ENCODE measurements around the gene RHOB. TPM values are rescaled to one million over a fixed set of nuclear protein-coding genes. Genes with fewer than 3 reads are reported as not detected.
A peak's percentile ranks its signal among the peaks of the same experiment; 100 is the strongest.

Gene RHOB
- total RNA-seq, 6 experiments from 2014 or later, result 185 to 656 (median 388) TPM

DNA sequence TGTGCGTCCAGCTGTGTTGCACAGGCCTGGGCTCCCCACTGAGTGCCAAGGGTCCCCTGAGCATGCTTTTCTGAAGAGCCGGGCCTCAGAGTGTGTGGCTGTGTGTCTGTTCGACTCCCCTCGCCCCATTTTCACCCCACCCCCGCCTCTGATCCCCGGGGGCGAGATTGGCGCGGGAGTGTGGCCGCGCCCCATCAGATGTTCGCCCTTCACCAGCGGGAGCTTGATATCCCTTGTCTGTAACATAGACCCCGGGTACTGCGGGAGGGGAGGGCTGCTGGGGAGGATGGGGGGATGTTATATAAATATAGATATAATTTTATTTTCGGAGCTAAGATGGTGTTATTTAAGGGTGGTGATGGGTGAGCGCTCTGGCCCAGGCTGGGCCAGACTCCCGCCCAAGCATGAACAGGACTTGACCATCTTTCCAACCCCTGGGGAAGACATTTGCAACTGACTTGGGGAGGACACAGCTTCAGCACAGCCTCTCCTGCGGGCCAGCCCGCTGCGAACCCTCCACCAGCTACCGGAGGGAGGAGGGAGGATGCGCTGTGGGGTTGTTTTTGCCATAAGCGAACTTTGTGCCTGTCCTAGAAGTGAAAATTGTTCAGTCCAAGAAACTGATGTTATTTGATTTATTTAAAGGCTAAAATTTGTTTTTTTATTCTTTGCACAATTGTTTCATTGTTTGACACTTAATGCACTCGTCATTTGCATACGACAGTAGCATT lies 1.5 kb downstream of the RHOB start:
- WGBS (ENCODE audit: insufficient coverage, low coverage, low lambda C conversion rate, missing lambda C conversion rate), result 16% methylated on average over 21 of the region's 26 CpGs
- peak overlapping the region; percentile 98 to 100 (median 99) for H3K27ac ChIP-seq
- H3K9me3 ChIP-seq, result no peaks in the 10 kb centered on the region
- H3K36me3 ChIP-seq, result peaks cover 0 to 20% (median 14%) of the 10 kb centered on the region in 4 donors
- H3K4me1 ChIP-seq, result peaks cover 0 to 35% (median 5%) of the 10 kb centered on the region in 4 donors
- peak; percentile 46 for TF ChIP-seq POLR2A (IDR thresholded peaks at IDR 0.05)
- no peak for TF ChIP-seq CTCF (IDR thresholded peaks at IDR 0.05)
- no peaks in the 10 kb centered on the region for H3K27me3 ChIP-seq
- peak in 3 of 4 donors; percentile 0 to 5 (median 0) for ATAC-seq
- intact Hi-C loops (cut with DNase I), result loop anchor here (10.0 kb wide), 1 partner anchor 146 kb away; no protein-coding TSS in a partner anchor
- peak in 2 of 3 donors; percentile 53 to 60 for DNase-seq
- peak overlapping the region; percentile 67 to 99 (median 90) for H3K4me3 ChIP-seq

DNA sequence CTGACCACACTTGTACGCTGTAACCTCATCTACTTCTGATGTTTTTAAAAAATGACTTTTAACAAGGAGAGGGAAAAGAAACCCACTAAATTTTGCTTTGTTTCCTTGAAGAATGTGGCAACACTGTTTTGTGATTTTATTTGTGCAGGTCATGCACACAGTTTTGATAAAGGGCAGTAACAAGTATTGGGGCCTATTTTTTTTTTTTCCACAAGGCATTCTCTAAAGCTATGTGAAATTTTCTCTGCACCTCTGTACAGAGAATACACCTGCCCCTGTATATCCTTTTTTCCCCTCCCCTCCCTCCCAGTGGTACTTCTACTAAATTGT lies 2.1 kb downstream of the RHOB start:
- Histone ChIP-seq H3K4me3 (peak overlapping the region; percentile 67 to 99 (median 90)), H3K4me1 (peaks cover 0 to 30% (median 3%) of the 10 kb centered on the region in 4 donors), H3K36me3 (peaks cover 0 to 20% (median 14%) of the 10 kb centered on the region in 4 donors), H3K27ac (peak overlapping the region; percentile 98 to 100 (median 99)), H3K27me3 (no peaks in the 10 kb centered on the region), H3K9me3 (no peaks in the 10 kb centered on the region)
- ATAC-seq (no peak), DNase-seq (no peak)
- intact Hi-C loops (cut with DNase I), result loop anchor here (10.0 kb wide), 1 partner anchor 146 kb away; no protein-coding TSS in a partner anchor
- 9% methylated on average over 1 of the region's 1 CpG for WGBS (ENCODE audit: insufficient coverage, low coverage, low lambda C conversion rate, missing lambda C conversion rate)
- no peak for TF ChIP-seq POLR2A (IDR thresholded peaks at IDR 0.05)
- TF ChIP-seq CTCF (IDR thresholded peaks at IDR 0.05), result no peak

GRCh38 chr2:20449501-20450200 lies 2.8 kb downstream of the RHOB start:
- 7% methylated on average over 7 of the region's 7 CpGs for WGBS (ENCODE audit: insufficient coverage, low coverage, low lambda C conversion rate, missing lambda C conversion rate)
- no peaks in the 10 kb centered on the region for H3K27me3 ChIP-seq
- DNase-seq (peak in 1 of 3 donors; percentile 59), ATAC-seq (peak in 3 of 4 donors; percentile 2 to 14 (median 3))
- peaks cover 0 to 23% (median 2%) of the 10 kb centered on the region in 4 donors for H3K4me1 ChIP-seq
- no peaks in the 10 kb centered on the region for H3K9me3 ChIP-seq
- H3K36me3 ChIP-seq, result peaks cover 0 to 20% (median 14%) of the 10 kb centered on the region in 4 donors
- TF ChIP-seq CTCF (IDR thresholded peaks at IDR 0.05) (peak in 1 of 4 donors; percentile 8), POLR2A (IDR thresholded peaks at IDR 0.05) (peak; percentile 34)
- H3K27ac ChIP-seq, result peak overlapping the region; percentile 98 to 100 (median 99)
- peak overlapping the region; percentile 67 to 99 (median 90) for H3K4me3 ChIP-seq
- intact Hi-C loops (cut with DNase I), result loop anchor here (10.0 kb wide), 1 partner anchor 145 kb away; no protein-coding TSS in a partner anchor

DNA sequence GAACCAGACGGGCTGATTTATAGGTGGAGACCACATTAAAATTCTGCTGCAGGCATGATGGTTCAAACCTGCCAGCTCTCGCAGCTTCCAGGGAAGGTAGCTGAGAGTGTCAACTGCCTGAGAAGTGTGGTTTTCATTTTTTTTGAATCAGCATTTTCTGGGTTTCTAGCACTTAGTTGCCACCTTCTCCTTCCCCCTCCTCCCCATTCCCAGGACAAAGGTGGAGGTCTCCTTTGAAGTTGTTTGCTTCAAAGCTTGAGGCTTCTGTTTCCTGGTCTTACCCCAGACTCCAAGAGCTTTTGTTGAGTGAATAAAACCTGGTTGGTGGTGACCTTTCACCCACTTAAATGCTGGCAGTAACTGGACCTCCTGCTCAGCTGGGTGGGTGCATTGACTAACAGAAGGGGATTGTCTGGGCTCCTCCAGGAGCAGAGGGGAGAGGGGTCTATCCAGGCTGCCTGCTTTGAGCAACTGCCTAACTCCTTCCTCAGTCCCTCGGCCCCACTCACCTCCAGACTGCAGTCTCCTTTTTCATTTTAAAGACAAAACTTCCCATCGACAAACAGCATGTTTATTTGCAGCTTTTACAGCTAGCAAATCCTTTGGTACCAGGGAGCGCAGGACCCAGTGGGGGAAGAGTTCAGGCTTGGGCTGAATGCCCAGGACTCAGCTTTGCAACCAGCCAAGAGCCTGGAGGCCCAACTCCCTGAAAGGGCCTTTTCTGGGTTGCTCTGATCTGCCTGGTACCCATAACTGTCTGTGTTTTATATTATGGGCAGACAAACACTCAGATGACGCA lies 3.5 kb downstream of the RHOB start:
- peak overlapping the region; percentile 98 to 100 (median 99) for H3K27ac ChIP-seq
- peak overlapping the region in 2 of 3 donors; percentile 67 to 99 for H3K4me3 ChIP-seq
- H3K4me1 ChIP-seq, result peaks cover 0 to 15% (median 0%) of the 10 kb centered on the region in 4 donors
- H3K9me3 ChIP-seq, result no peaks in the 10 kb centered on the region
- TF ChIP-seq POLR2A (IDR thresholded peaks at IDR 0.05), result peak; percentile 58
- TF ChIP-seq CTCF (IDR thresholded peaks at IDR 0.05), result no peak
- peak; percentile 50 to 80 (median 79) for DNase-seq
- ATAC-seq, result peak; percentile 4 to 47 (median 26)
- intact Hi-C loops (cut with DNase I), result no loop called here
- no peaks in the 10 kb centered on the region for H3K27me3 ChIP-seq
- H3K36me3 ChIP-seq, result peaks cover 0 to 20% (median 14%) of the 10 kb centered on the region in 4 donors
- 11% methylated on average over 6 of the region's 6 CpGs for WGBS (ENCODE audit: insufficient coverage, low coverage, low lambda C conversion rate, missing lambda C conversion rate)
